ENCODE measurements around the gene STARD3NL. TPM values are rescaled to one million over a fixed set of nuclear protein-coding genes. Genes with fewer than 3 reads are reported as not detected.

Gene STARD3NL
- total RNA-seq, 4 donors from 2014 or later: 28.3 to 42.9 (median 35.6) TPM

DNA sequence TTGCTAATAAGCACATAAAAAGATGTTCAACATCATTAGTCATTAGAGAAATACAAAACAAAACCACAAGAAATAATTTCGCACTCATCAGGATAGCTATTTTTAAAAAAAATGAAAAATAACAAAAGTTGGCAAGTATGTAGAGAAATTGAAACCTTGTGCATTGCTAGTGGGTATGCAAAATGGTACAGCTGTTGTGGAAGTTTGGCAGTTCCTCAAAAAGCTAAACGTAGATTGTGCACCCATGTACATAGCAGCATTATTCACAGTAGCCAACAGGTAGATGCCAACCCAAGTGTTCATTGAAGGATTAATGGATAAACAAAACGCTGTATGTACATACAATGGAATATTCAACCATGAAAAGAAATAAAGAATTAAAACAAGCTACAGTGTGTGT is 35.3 kb upstream of the STARD3NL start:
- H3K27me3 ChIP-seq: no peaks in the 10 kb centered on the region
- no peaks in the 10 kb centered on the region for H3K36me3 ChIP-seq
- 77 to 82% methylated on average over 3 of the region's 3 CpGs for WGBS, 2 donors
- no peak for TF ChIP-seq EP300 (IDR thresholded peaks at IDR 0.05)
- TF ChIP-seq POLR2A (IDR thresholded peaks at IDR 0.05): no peak
- TF ChIP-seq CTCF (IDR thresholded peaks at IDR 0.05): no peak
- no peak overlapping the region for H3K4me3 ChIP-seq
- H3K4me1 ChIP-seq: no peaks in the 10 kb centered on the region
- no peaks in the 10 kb centered on the region for H3K9me3 ChIP-seq
- H3K27ac ChIP-seq: no peak overlapping the region
- DNase-seq (ENCODE audit: low spot score in 2 of 2): no peak

DNA sequence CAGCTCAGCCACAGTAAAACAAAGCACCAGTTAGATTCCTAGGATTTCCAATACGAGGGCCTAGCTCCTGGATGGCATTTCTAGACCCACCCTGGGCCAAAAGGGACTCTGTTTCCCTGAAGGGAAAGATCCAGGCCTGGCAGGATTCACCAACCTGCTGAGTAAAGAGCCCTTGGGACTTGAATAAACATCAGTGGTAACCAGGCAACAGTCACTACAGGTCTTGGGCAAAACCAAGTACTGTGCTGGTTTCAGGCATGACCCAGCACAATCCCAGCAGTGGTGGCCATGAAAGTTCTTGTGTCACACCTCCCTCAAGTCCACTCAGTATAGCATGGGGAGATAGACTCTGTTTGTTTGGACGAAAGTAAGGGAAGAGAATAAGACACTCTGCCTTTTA is 31.0 kb upstream of the STARD3NL start:
- no peak overlapping the region for H3K27ac ChIP-seq
- H3K27me3 ChIP-seq: no peaks in the 10 kb centered on the region
- H3K9me3 ChIP-seq: no peaks in the 10 kb centered on the region
- H3K4me1 ChIP-seq: no peaks in the 10 kb centered on the region
- H3K36me3 ChIP-seq: no peaks in the 10 kb centered on the region
- no peak overlapping the region for H3K4me3 ChIP-seq
- no peak for TF ChIP-seq POLR2A (IDR thresholded peaks at IDR 0.05)
- DNase-seq (ENCODE audit: low spot score in 2 of 2): no peak
- 78 to 85% methylated on average over 2 of the region's 2 CpGs for WGBS, 2 donors

DNA sequence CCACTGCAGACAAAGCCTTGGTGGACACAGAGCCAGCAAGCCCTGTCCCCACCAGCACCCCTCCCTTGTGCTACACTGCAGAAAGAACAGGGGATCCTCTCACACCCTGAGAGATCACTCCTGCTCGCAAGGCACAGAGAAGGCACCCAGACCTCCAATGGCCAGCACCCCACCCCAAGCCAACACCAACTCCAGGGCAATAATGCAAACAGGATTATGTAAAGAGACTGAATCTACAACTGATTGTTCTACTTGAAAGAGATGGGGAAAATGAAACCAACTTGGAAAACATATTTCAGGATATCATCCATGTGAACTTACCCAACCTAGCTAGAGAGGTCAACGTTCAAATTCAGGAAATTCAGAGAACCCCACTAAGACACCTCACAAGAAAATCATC is 26.5 kb upstream of the STARD3NL start:
- TF ChIP-seq EP300 (IDR thresholded peaks at IDR 0.05) (no peak), CTCF (IDR thresholded peaks at IDR 0.05) (no peak), POLR2A (IDR thresholded peaks at IDR 0.05) (no peak)
- Histone ChIP-seq H3K4me3 (no peak overlapping the region), H3K27ac (no peak overlapping the region), H3K27me3 (no peaks in the 10 kb centered on the region), H3K36me3 (no peaks in the 10 kb centered on the region), H3K9me3 (peaks cover 0 to 11% (median 0%) of the 10 kb centered on the region in 4 donors), H3K4me1 (no peaks in the 10 kb centered on the region)
- DNase-seq (ENCODE audit: low spot score in 2 of 2): no peak
- WGBS, 2 donors: 81 to 90% methylated on average over 2 of the region's 2 CpGs

DNA sequence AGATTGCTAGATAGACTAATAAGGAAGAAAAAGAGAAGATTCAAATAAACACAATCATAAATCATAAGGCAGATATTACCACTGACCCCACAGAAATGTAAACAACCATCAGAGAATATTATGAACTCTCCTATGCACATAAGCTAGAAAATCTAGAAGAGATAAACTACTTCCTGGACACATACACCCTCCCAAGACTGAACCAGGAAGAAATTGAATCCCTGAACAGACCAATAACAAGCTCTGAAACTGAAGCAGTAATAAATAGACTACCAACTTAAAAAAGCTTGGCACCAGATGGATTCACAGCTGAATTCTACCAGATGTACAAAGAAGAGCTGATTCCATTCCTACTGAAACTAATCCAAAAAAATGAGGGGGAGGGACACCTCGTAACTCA is 24.5 kb upstream of the STARD3NL start:
- Histone ChIP-seq H3K27me3 (no peaks in the 10 kb centered on the region), H3K9me3 (peaks cover 0 to 11% (median 0%) of the 10 kb centered on the region in 4 donors), H3K4me3 (no peak overlapping the region), H3K4me1 (no peaks in the 10 kb centered on the region), H3K36me3 (no peaks in the 10 kb centered on the region), H3K27ac (no peak overlapping the region)
- WGBS, 2 donors: 71 to 85% methylated on average over 1 of the region's 1 CpG
- DNase-seq (ENCODE audit: low spot score in 2 of 2): no peak
- TF ChIP-seq CTCF (IDR thresholded peaks at IDR 0.05) (no peak), EP300 (IDR thresholded peaks at IDR 0.05) (no peak), POLR2A (IDR thresholded peaks at IDR 0.05) (no peak)

DNA sequence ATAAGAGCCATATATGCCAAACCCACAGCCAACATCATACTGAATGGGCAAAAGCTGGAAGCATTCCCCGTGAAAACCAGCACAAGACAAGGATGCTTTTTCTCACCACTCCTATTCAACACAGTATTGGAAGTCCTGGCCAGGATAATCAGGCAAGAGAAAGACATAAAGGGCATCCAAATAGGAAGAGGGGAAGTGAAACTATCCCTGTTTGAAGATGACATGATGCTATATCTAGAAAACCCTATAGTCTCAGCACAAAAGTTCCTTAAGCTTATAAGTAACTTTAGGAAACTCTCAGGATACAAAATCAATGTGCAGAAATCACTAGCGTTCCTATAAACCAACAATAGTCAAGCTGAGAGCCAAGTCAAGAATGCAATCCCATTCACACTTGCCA is 23.8 kb upstream of the STARD3NL start:
- Histone ChIP-seq H3K36me3 (no peaks in the 10 kb centered on the region), H3K27ac (no peak overlapping the region), H3K4me3 (no peak overlapping the region), H3K4me1 (no peaks in the 10 kb centered on the region), H3K27me3 (no peaks in the 10 kb centered on the region), H3K9me3 (peaks cover 0 to 11% (median 0%) of the 10 kb centered on the region in 4 donors)
- whole genome bisulfite sequencing, 2 donors: 40 to 89% methylated on average over 2 of the region's 2 CpGs
- DNase-seq (ENCODE audit: low spot score in 2 of 2): no peak
- TF ChIP-seq CTCF (IDR thresholded peaks at IDR 0.05): no peak
- TF ChIP-seq EP300 (IDR thresholded peaks at IDR 0.05): no peak
- TF ChIP-seq POLR2A (IDR thresholded peaks at IDR 0.05): no peak

DNA sequence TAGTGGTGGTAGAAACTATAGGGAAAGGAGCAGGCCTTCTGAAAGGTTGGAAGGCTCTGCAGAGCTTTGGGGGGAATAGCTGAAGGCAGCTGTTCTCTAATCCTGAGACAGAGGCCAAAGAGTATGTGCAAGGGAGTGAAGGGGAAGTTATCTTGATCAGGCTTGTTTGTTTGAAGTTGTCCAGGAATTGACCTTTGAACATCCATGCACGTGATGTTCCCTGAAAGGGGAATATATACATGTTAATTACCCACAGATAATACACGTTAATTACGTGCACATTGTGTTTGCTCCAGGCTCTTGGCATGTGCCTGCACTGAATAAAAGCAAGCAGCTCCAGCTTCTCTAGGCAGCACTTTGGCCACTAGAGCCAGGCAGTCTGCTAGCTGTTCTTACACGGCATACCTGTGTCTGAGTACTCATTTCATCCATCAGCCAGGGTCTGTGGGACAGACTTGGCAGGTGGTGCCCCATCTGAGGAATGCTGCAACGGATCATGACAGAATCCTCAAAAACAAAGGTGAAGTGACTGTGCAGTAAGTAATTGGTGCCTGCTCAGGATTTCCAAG is 18.0 kb upstream of the STARD3NL start:
- no peaks in the 10 kb centered on the region for H3K4me1 ChIP-seq
- WGBS, 2 donors: 69 to 79% methylated on average over 5 of the region's 5 CpGs

More for the DNA sequence above, 18.0 kb upstream of the STARD3NL start:
- TF ChIP-seq EP300 (IDR thresholded peaks at IDR 0.05): no peak
- TF ChIP-seq POLR2A (IDR thresholded peaks at IDR 0.05): no peak
- no peak for TF ChIP-seq CTCF (IDR thresholded peaks at IDR 0.05)
- Histone ChIP-seq H3K27me3 (no peaks in the 10 kb centered on the region), H3K36me3 (no peaks in the 10 kb centered on the region), H3K4me3 (no peak overlapping the region), H3K27ac (no peak overlapping the region), H3K9me3 (peaks cover 0 to 7% (median 0%) of the 10 kb centered on the region in 4 donors)
- DNase-seq (ENCODE audit: low spot score in 2 of 2): no peak

All from tibial nerve (tissue), 4 donors.